IMR-90 (cell line): ENCODE data around the gene TTC39A. TPM values are rescaled to one million over a fixed set of nuclear protein-coding genes. Genes with fewer than 3 reads are reported as not detected.
A peak's percentile ranks its signal among the peaks of the same experiment; 100 is the strongest.

Source experiments
- ATAC-seq: fragments of 200-7000 bp; cut with Tn5 transposase; 2 replicates; pipeline ENCODE4 v1.9.1; 2020; ENCODE audit warnings: low read depth, mild to moderate bottlenecking, moderate library complexity
- BruUV-seq: library from RNA; stranded (reverse); fragments of 400-500 nt; replicated peaks from 2 replicates; lab custom pipeline; 2021; lab: Mats Ljungman, UMichigan
- CTCF ChIA-PET: fragments of 300-600 bp; formaldehyde crosslinking; extraction: SDS; loops from one replicate; lab custom pipeline; 2021; ENCODE audit warnings: antibody characterized with exemption; lab: Yijun Ruan, JAX
- POLR2A ChIA-PET: fragments of 300-600 bp; sonication (Branson Sonifier 250); formaldehyde crosslinking; loops from one replicate; lab custom pipeline; 2022; ENCODE audit warnings: antibody characterized with exemption; ENCODE audit not compliant: unreplicated experiment; lab: Charles Lee
- DNase-seq: peaks from one replicate; pipeline ENCODE4 v3.0.0; 2013
- H2AFZ ChIP-seq: replicated peaks from 2 replicates; pipeline ENCODE3; 2013; ENCODE audit warnings: low read length, mild to moderate bottlenecking; ENCODE audit not compliant: poor library complexity
- H2AK5ac ChIP-seq: 2 replicates; pipeline ENCODE4 v1.6.1; 2013; ENCODE audit warnings: low read depth, low read length, inconsistent platforms
- H2AK9ac ChIP-seq: replicated peaks from 2 replicates; pipeline ENCODE3; 2013; ENCODE audit warnings: mild to moderate bottlenecking, low read depth, low read length, moderate library complexity; ENCODE audit not compliant: poor library complexity
- H2BK120ac ChIP-seq: 2 replicates; pipeline ENCODE4 v1.6.1; 2013; ENCODE audit warnings: low read depth, low read length, inconsistent platforms
- H2BK15ac ChIP-seq: 3 replicates; pipeline ENCODE4 v1.6.1; 2013; ENCODE audit warnings: low read depth, low read length, inconsistent platforms
- H2BK20ac ChIP-seq: 2 replicates; pipeline ENCODE4 v1.6.1; 2013; ENCODE audit warnings: low read depth, mild to moderate bottlenecking, inconsistent platforms, low read length, moderate library complexity
- H2BK5ac ChIP-seq: 2 replicates; pipeline ENCODE4 v1.6.1; 2013; ENCODE audit warnings: mild to moderate bottlenecking, low read depth, low read length, inconsistent platforms; ENCODE audit not compliant: poor library complexity, severe bottlenecking
- H3K14ac ChIP-seq: replicated peaks from 2 replicates; pipeline ENCODE4 v1.6.1; 2013; ENCODE audit warnings: low read depth, low read length, inconsistent platforms
- H3K18ac ChIP-seq: 2 replicates; pipeline ENCODE4 v1.6.1; 2013; ENCODE audit warnings: low read depth, low read length, control low read depth
- H3K23ac ChIP-seq: 2 replicates; pipeline ENCODE4 v1.6.1; 2013; ENCODE audit warnings: low read depth, low read length, inconsistent platforms
- H3K27ac ChIP-seq: 2 replicates; pipeline ENCODE4 v1.5.1; 2013; ENCODE audit warnings: mild to moderate bottlenecking, control low read depth, low read length; ENCODE audit not compliant: insufficient read depth
- H3K27me3 ChIP-seq: 2 replicates; pipeline ENCODE4 v1.6.1; 2013; ENCODE audit warnings: low read length; ENCODE audit not compliant: control insufficient read depth, insufficient read depth
- H3K36me3 ChIP-seq: 2 replicates; pipeline ENCODE4 v1.6.1; 2013; ENCODE audit warnings: low read length, mixed read lengths; ENCODE audit not compliant: control insufficient read depth, insufficient read depth
- H3K4ac ChIP-seq: 2 replicates; pipeline ENCODE4 v1.6.1; 2013; ENCODE audit warnings: low read depth, low read length, inconsistent platforms
- H3K4me1 ChIP-seq: 2 replicates; pipeline ENCODE4 v1.6.1; 2013; ENCODE audit warnings: low read length, mixed read lengths; ENCODE audit not compliant: control insufficient read depth, insufficient read depth
- H3K4me2 ChIP-seq: 2 replicates; pipeline ENCODE4 v1.6.1; 2013; ENCODE audit warnings: low read depth, mild to moderate bottlenecking, control low read depth, low read length, moderate library complexity
- H3K4me3 ChIP-seq: 2 replicates; pipeline ENCODE4 v1.5.1; 2013; ENCODE audit warnings: low read depth, mild to moderate bottlenecking, control low read depth, low read length, moderate library complexity; ENCODE audit not compliant: insufficient read depth
- H3K56ac ChIP-seq: 2 replicates; pipeline ENCODE4 v1.6.1; 2013; ENCODE audit warnings: low read length, inconsistent platforms; ENCODE audit not compliant: insufficient read depth; ENCODE audit errors: extremely low read depth
- H3K79me1 ChIP-seq, 2 experiments: 2 replicates each; pipeline ENCODE4 v1.6.1; 2013; ENCODE audit warnings: low read length in 2 of 2, inconsistent platforms in 1 of 2, low read depth in 1 of 2
- H3K9ac ChIP-seq: 2 replicates; pipeline ENCODE4 v1.6.1; 2013; ENCODE audit warnings: low read depth, low read length, control low read depth
- H3K9me1 ChIP-seq: 2 replicates; pipeline ENCODE4 v1.6.1; 2013; ENCODE audit warnings: low read length, inconsistent platforms; ENCODE audit not compliant: insufficient read depth
- H3K9me3 ChIP-seq: 2 replicates; pipeline ENCODE4 v1.6.1; 2013; ENCODE audit warnings: low read length; ENCODE audit not compliant: control insufficient read depth, insufficient read depth
- H4K20me1 ChIP-seq: 2 replicates; pipeline ENCODE4 v1.6.1; 2013; ENCODE audit warnings: low read length, inconsistent platforms; ENCODE audit not compliant: insufficient read depth
- H4K5ac ChIP-seq: 2 replicates; pipeline ENCODE4 v1.6.1; 2013; ENCODE audit warnings: mild to moderate bottlenecking, low read depth, low read length, control low read depth
- H4K8ac ChIP-seq, 2 experiments: 2 replicates each; pipeline ENCODE4 v1.6.1; 2013; ENCODE audit warnings: low read depth in 2 of 2, low read length in 2 of 2, control low read depth in 1 of 2, inconsistent platforms in 1 of 2
- H4K91ac ChIP-seq: 2 replicates; pipeline ENCODE4 v1.6.1; 2013; ENCODE audit warnings: low read depth, low read length, inconsistent platforms; ENCODE audit not compliant: insufficient read depth
- CEBPB ChIP-seq: IDR thresholded peaks from 2 replicates; pipeline ENCODE4 v1.6.1; 2012; ENCODE audit warnings: low read depth, low read length, improper control_type of control experiment
- CHD1 ChIP-seq: IDR thresholded peaks from 2 replicates; pipeline ENCODE4 v1.6.1; 2012; ENCODE audit warnings: low read depth, low read length, improper control_type of control experiment
- FOS ChIP-seq: fragments of 150-350 bp; IDR thresholded peaks from 2 replicates; pipeline ENCODE4 v1.6.1; 2016; ENCODE audit warnings: low read depth, low read length
- MAFK ChIP-seq: IDR thresholded peaks from 2 replicates; pipeline ENCODE4 v1.6.1; 2012; ENCODE audit warnings: low read depth, low read length, improper control_type of control experiment
- MAZ ChIP-seq: IDR thresholded peaks from 2 replicates; pipeline ENCODE4 v1.6.1; 2012; ENCODE audit warnings: low read depth, mild to moderate bottlenecking, low read length, improper control_type of control experiment, moderate library complexity, borderline replicate concordance
- RAD21 ChIP-seq: IDR thresholded peaks from 2 replicates; pipeline ENCODE4 v1.6.1; 2012; ENCODE audit warnings: low read length, improper control_type of control experiment
- RCOR1 ChIP-seq: IDR thresholded peaks from 2 replicates; pipeline ENCODE4 v1.6.1; 2012; ENCODE audit warnings: mild to moderate bottlenecking, low read length, improper control_type of control experiment; ENCODE audit not compliant: insufficient replicate concordance
- RFX5 ChIP-seq: IDR thresholded peaks from 2 replicates; pipeline ENCODE4 v1.8.0; 2012; ENCODE audit warnings: low read depth, mild to moderate bottlenecking, low read length, moderate library complexity
- WGBS, 2 experiments: methylation state at CpG; one replicate each; pipeline versions ENCODE4 v1.1.5 to v1.1.7; 2013; ENCODE audit warnings: missing lambda C conversion rate in 2 of 2; ENCODE audit not compliant: insufficient read length in 1 of 2; ENCODE audit errors: extremely low coverage in 2 of 2; 5-methylcytosine and 5-hydroxymethylcytosine counted together
- dilution Hi-C: fragments of 300-500 bp; cut with HindIII; formaldehyde crosslinking; loops from one replicate; pipeline ENCODE4 v1.14.3; 2018; ENCODE audit warnings: low sequenced_read_pairs; ENCODE audit not compliant: unreplicated experiment
- in situ Hi-C: fragments of 300-500 bp; cut with MboI; formaldehyde crosslinking; loops from 3 replicates; pipeline ENCODE4 v1.14.3; 2019; ENCODE audit warnings: low sequenced_read_pairs, inconsistent platforms, mixed read lengths
- intact Hi-C: fragments of 100-400 bp; cut with micrococcal nuclease; formaldehyde crosslinking; loops from 2 replicates; pipeline ENCODE4 v1.10.0; 2022
- polyA plus RNA-seq, 3 experiments: library from polyadenylated mRNA; depleted of rRNA; stranded (reverse); fragments of >200 nt; gene quantifications; 2 replicates each; pipeline ENCODE4 v1.2.3, GENCODE V29; 2012; ENCODE audit warnings: low replicate concordance in 1 of 3
- total RNA-seq: library from RNA; depleted of rRNA; stranded (reverse); fragments of >200 nt; gene quantifications from 2 replicates; pipeline ENCODE4 v1.2.3, GENCODE V29; 2012
- TF ChIP-seq, protein P1 (sequence below): fragments of 150-350 bp; IDR thresholded peaks from 2 replicates; pipeline ENCODE4 v1.6.1; 2017; ENCODE audit warnings: mild to moderate bottlenecking, antibody characterized with exemption, low read length, low read depth

TTC39A gene
- total and polyA plus RNA-seq, 2 of the 4 experiments (the other 2 are of a cell fraction) = 0.62 to 0.72 TPM

DNA sequence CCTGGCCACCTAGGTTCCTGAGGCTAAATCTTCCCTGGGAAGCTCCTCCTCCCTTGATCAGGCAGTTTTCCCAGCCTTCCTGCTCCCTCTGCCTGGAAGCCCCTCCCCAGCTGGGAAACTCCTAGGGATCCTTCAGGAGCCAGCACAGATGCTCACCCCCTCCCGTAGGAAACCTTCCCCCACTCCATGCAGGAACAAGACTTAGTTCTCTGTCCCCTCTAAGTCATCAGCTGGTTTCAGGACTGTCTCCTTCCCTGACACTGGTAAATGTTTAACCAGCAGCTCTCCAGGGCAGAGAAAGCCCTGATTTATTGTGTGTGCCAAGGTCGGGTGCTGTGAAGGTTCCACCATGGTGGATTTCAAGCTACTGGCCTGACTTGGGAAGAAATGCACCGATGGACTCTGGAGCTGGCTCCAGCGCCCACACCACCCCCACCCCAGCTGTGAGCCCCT lies 25.0 kb downstream of the TTC39A start:
- intact Hi-C loops (no loop called here), dilution Hi-C loops (no loop called here), in situ Hi-C loops (no loop called here)
- H3K4ac ChIP-seq = no peak overlapping the region
- H4K5ac ChIP-seq = no peak overlapping the region
- TF ChIP-seq RCOR1 (no peak), FOS (no peak), MAZ (no peak), MAFK (no peak), CHD1 (no peak), RAD21 (no peak), RFX5 (no peak), CEBPB (no peak)
- TF ChIP-seq, protein P1, sequence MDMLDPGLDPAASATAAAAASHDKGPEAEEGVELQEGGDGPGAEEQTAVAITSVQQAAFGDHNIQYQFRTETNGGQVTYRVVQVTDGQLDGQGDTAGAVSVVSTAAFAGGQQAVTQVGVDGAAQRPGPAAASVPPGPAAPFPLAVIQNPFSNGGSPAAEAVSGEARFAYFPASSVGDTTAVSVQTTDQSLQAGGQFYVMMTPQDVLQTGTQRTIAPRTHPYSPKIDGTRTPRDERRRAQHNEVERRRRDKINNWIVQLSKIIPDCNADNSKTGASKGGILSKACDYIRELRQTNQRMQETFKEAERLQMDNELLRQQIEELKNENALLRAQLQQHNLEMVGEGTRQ = no peak
- no peak overlapping the region for H2AK5ac ChIP-seq
- WGBS, 2 experiments = no CpG with 5 or more reads among the region's 4 CpGs
- no peak overlapping the region for H2BK20ac ChIP-seq
- peak overlapping the region; percentile 32 for H2AFZ ChIP-seq
- BruUV-seq = no TSS peak
- no peak overlapping the region for H2BK5ac ChIP-seq
- no peak overlapping the region for H3K18ac ChIP-seq
- H3K14ac ChIP-seq = no peak overlapping the region
- H3K27ac ChIP-seq = no peak overlapping the region
- ChIA-PET CTCF (interaction anchor here (1.5 kb wide), 1 partner anchor 81 kb away, joined by 4 read pairs; no protein-coding TSS in a partner anchor), POLR2A (no interaction called here)
- DNase-seq (no peak), ATAC-seq (no peak)
- H3K9me1 ChIP-seq = peaks cover 4% of the 10 kb centered on the region; the same call in 1 of the 2 replicates
- H3K4me2 ChIP-seq = no peak overlapping the region
- no peak overlapping the region for H3K9ac ChIP-seq
- H2AK9ac ChIP-seq = no peak overlapping the region
- no peak overlapping the region for H3K23ac ChIP-seq
- no peak overlapping the region for H2BK15ac ChIP-seq
- H3K4me1 ChIP-seq = no peaks in the 10 kb centered on the region; the same call in 1 of the 2 replicates
- H3K27me3 ChIP-seq = no peaks in the 10 kb centered on the region; the same call in 1 of the 2 replicates
- no peaks in the 10 kb centered on the region for H3K36me3 ChIP-seq
- H4K91ac ChIP-seq = no peak overlapping the region
- H4K20me1 ChIP-seq = no peaks in the 10 kb centered on the region
- no peak overlapping the region for H3K56ac ChIP-seq
- H3K79me1 ChIP-seq = no peaks in the 10 kb centered on the region
- no peak overlapping the region for H3K4me3 ChIP-seq
- no peak overlapping the region for H4K8ac ChIP-seq
- H2BK120ac ChIP-seq = no peak overlapping the region
- no peaks in the 10 kb centered on the region for H3K9me3 ChIP-seq
